Subcutaneous abdominal adipose tissue (tissue), 5 donors: Measurements from ENCODE around the gene CCSER1.
"Not testable (repeated sequence)": the region's sequence is repeated elsewhere in the genome, so short reads cannot be mapped to it uniquely, and the experiment has no call there.

Source experiments
- H3K27ac ChIP-seq: one replicate; pipeline ENCODE4 v1.7.0; 2013; ENCODE audit warnings: low read depth, mild to moderate bottlenecking, inconsistent platforms, low read length, moderate library complexity
- H3K27me3 ChIP-seq, 5 donors: one replicate each; pipeline ENCODE4 v1.7.0; 2013; ENCODE audit warnings: low read length in 5 of 5, inconsistent platforms in 1 of 5; ENCODE audit not compliant: control insufficient read depth in 5 of 5, insufficient read depth in 4 of 5
- H3K36me3 ChIP-seq, 5 donors: one replicate each; pipeline ENCODE4 v1.7.0; 2013; ENCODE audit warnings: low read length in 5 of 5; ENCODE audit not compliant: control insufficient read depth in 5 of 5, insufficient read depth in 5 of 5
- H3K4me1 ChIP-seq, 5 donors: one replicate each; pipeline ENCODE4 v1.7.0; 2013; ENCODE audit warnings: low read length in 5 of 5, mild to moderate bottlenecking in 3 of 5, moderate library complexity in 1 of 5; ENCODE audit not compliant: control insufficient read depth in 5 of 5, insufficient read depth in 5 of 5
- H3K4me3 ChIP-seq, 5 donors: one replicate each; pipeline ENCODE4 v1.7.0; 2013; ENCODE audit warnings: low read length in 5 of 5, low read depth in 1 of 5
- H3K9ac ChIP-seq, 5 donors: one replicate each; pipeline ENCODE4 v1.7.0; 2013; ENCODE audit warnings: low read length in 5 of 5, mild to moderate bottlenecking in 4 of 5, moderate library complexity in 3 of 5
- H3K9me3 ChIP-seq, 5 donors: one replicate each; pipeline ENCODE4 v1.7.0; 2013; ENCODE audit warnings: low read length in 5 of 5; ENCODE audit not compliant: control insufficient read depth in 5 of 5
- donor health status: healthy.
- donor health status: healthy.
- donor health status: healthy.
- donor health status: healthy.
- donor health status: healthy.

The CCSER1 gene

GRCh38 chr4:90445380-90445779, 318.2 kb downstream of the CCSER1 start:
- no peak overlapping the region for H3K27ac ChIP-seq
- no peaks in the 10 kb centered on the region for H3K36me3 ChIP-seq
- no peaks in the 10 kb centered on the region for H3K4me1 ChIP-seq
- no peak overlapping the region for H3K4me3 ChIP-seq
- no peak overlapping the region for H3K9ac ChIP-seq
- peaks cover 0 to 7% (median 0%) of the 10 kb centered on the region in 5 donors for H3K9me3 ChIP-seq
- no peaks in the 10 kb centered on the region for H3K27me3 ChIP-seq

DNA sequence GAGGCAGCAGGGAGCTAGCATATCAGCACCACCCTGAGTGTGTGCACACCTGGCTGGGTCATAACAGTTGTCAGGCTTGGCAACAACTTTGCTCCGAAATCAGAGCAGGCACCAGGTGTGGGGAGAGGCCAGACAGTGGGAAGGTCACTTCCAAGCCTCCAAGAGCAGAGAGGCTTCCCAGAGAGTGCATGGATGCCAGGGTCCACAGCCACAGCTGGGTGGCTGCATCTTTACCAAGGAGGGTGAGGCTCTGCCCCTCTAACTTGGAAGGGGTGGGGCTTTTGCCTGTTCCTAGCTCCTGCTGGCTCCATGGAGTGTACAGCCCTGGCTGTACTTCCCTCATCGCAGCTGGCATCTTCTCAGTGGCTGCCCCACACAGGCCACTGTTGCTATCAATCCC, 322.4 kb downstream of the CCSER1 start:
- no peaks in the 10 kb centered on the region for H3K36me3 ChIP-seq
- no peaks in the 10 kb centered on the region for H3K4me1 ChIP-seq
- H3K9me3 ChIP-seq, result peaks cover 0 to 7% (median 0%) of the 10 kb centered on the region in 5 donors
- no peaks in the 10 kb centered on the region for H3K27me3 ChIP-seq
- no peak overlapping the region for H3K9ac ChIP-seq
- H3K27ac ChIP-seq, result no peak overlapping the region
- H3K4me3 ChIP-seq, result no peak overlapping the region

DNA sequence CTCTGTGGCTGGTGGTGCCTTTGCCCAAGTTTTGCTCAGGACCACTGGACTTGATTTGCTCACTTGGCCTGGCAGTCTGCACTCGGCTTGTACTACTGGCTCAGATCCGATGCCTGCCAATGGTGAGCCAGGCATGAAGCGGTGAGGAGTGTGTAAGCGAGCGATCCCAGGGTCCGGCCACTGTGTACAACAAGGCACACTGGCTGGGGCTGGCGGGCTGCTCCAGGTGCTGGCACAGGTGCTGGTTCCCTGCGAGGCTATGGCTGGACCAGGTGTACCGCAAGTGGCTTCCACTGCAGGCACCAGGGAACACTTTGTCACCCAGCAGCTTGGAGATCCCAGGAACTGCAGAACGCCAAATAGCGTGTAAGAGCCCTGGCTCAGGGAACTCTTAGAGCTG, 329.7 kb downstream of the CCSER1 start:
- Histone ChIP-seq H3K27me3 (no peaks in the 10 kb centered on the region), H3K4me3 (no peak overlapping the region), H3K9ac (no peak overlapping the region), H3K4me1 (no peaks in the 10 kb centered on the region), H3K9me3 (peaks cover 0 to 21% (median 16%) of the 10 kb centered on the region in 5 donors), H3K36me3 (no peaks in the 10 kb centered on the region), H3K27ac (no peak overlapping the region)

- H3K9me3 ChIP-seq, result peaks cover 0 to 21% (median 16%) of the 10 kb centered on the region in 5 donors
- H3K27me3 ChIP-seq, result no peaks in the 10 kb centered on the region
- no peaks in the 10 kb centered on the region for H3K36me3 ChIP-seq
- H3K9ac ChIP-seq, result no peak overlapping the region
- H3K4me1 ChIP-seq, result no peaks in the 10 kb centered on the region
- no peak overlapping the region for H3K4me3 ChIP-seq
- no peak overlapping the region for H3K27ac ChIP-seq
These were observed 330.6 kb downstream of the CCSER1 start for GRCh38 chr4:90457817-90458216.

DNA sequence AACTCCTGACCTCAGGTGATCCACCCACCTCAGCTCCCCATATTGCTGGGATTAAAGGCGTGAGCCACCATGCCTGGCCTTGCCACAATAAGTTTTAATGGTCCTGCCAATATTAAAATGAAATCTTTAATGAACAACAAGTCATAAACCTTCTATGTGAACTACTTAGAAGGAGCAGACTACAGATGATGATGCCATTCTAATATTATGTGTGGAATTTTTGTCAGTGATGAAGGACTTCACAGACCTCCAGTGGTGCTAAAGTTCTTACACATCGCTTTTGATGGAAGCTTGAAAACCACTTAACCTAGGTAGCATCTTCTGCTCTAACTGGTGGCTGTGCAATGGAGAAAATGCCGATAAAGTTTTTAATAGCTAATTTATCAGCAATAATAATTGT, 331.4 kb downstream of the CCSER1 start:
- no peak overlapping the region for H3K9ac ChIP-seq
- H3K36me3 ChIP-seq, result no peaks in the 10 kb centered on the region
- H3K27ac ChIP-seq, result no peak overlapping the region
- H3K4me1 ChIP-seq, result no peaks in the 10 kb centered on the region
- no peaks in the 10 kb centered on the region for H3K27me3 ChIP-seq
- no peak overlapping the region for H3K4me3 ChIP-seq
- H3K9me3 ChIP-seq, result peaks cover 0 to 21% (median 16%) of the 10 kb centered on the region in 5 donors

GRCh38 chr4:90474484-90474883, 347.3 kb downstream of the CCSER1 start:
- no peak overlapping the region for H3K9ac ChIP-seq
- no peaks in the 10 kb centered on the region for H3K36me3 ChIP-seq
- no peak overlapping the region for H3K4me3 ChIP-seq
- H3K27ac ChIP-seq, result no peak overlapping the region
- no peaks in the 10 kb centered on the region for H3K27me3 ChIP-seq
- H3K9me3 ChIP-seq, result peaks cover 0 to 1% (median 0%) of the 10 kb centered on the region in 5 donors
- no peaks in the 10 kb centered on the region for H3K4me1 ChIP-seq

DNA sequence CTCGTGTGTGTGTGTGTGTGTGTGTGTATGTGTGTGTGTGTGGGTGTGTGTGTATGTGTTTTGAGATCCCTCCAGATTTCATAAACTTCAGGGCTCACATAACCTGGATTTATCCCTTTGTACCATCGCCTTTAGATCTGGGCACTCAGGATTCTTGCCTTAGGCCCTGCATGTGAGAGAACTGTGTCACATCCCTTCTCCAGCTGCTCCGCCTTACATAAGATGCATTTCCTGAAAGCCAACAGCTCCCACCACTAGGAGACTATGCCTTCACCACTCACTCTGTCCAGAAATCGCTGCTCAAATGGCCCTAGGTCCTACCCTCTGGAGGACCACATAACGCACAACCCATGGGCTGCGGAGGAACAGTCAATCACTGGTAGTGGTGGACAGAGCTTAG, 348.8 kb downstream of the CCSER1 start:
- no peaks in the 10 kb centered on the region for H3K27me3 ChIP-seq
- no peaks in the 10 kb centered on the region for H3K4me1 ChIP-seq
- H3K27ac ChIP-seq, result no peak overlapping the region
- no peak overlapping the region for H3K4me3 ChIP-seq
- H3K9ac ChIP-seq, result no peak overlapping the region
- H3K36me3 ChIP-seq, result no peaks in the 10 kb centered on the region
- peaks cover 0 to 2% (median 0%) of the 10 kb centered on the region in 5 donors for H3K9me3 ChIP-seq

- Histone ChIP-seq H3K4me3 (no peak overlapping the region), H3K9ac (no peak overlapping the region), H3K9me3 (peaks cover 0 to 2% (median 0%) of the 10 kb centered on the region in 5 donors), H3K4me1 (no peaks in the 10 kb centered on the region), H3K27ac (no peak overlapping the region), H3K36me3 (no peaks in the 10 kb centered on the region), H3K27me3 (no peaks in the 10 kb centered on the region)
These were observed 349.4 kb downstream of the CCSER1 start for GRCh38 chr4:90476586-90476985.

GRCh38 chr4:90484894-90485293, 357.7 kb downstream of the CCSER1 start:
- H3K9ac ChIP-seq, H3K4me1 ChIP-seq: not testable (repeated sequence)

GRCh38 chr4:90486346-90486745, 359.2 kb downstream of the CCSER1 start:
- H3K9ac ChIP-seq, result no peak overlapping the region
- H3K4me1 ChIP-seq, result no peaks in the 10 kb centered on the region
- no peaks in the 10 kb centered on the region for H3K36me3 ChIP-seq
- H3K27me3 ChIP-seq, result no peaks in the 10 kb centered on the region
- H3K4me3 ChIP-seq, result no peak overlapping the region
- H3K27ac ChIP-seq, result no peak overlapping the region
- H3K9me3 ChIP-seq, result no peaks in the 10 kb centered on the region

More at GRCh38 chr4:90484894-90485293, 357.7 kb downstream of the CCSER1 start:
- not testable (repeated sequence) for H3K4me3 ChIP-seq, H3K27ac ChIP-seq, H3K9me3 ChIP-seq, H3K36me3 ChIP-seq, H3K27me3 ChIP-seq

DNA sequence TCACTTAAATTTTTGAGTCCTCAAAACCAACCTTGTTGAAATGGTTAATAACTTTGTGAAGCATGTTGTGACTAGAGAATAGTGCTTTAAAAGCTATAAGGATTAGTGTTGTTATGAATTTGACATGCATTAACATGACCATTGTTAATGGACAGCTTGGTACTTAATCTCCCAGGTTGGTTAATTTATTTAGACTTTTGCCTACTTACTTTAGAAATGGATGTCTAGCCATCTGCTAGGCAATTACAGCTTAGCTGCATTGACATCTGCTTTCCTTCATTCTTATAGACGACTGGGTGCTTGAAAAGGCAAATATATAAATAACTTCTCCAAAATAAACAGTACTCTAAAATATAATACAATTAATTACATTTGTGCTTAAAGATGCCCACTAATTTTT, 368.0 kb downstream of the CCSER1 start:
- H3K4me1 ChIP-seq, result no peaks in the 10 kb centered on the region
- H3K9me3 ChIP-seq, result no peaks in the 10 kb centered on the region
- H3K36me3 ChIP-seq, result no peaks in the 10 kb centered on the region
- H3K27me3 ChIP-seq, result no peaks in the 10 kb centered on the region
- H3K4me3 ChIP-seq, result no peak overlapping the region
- no peak overlapping the region for H3K27ac ChIP-seq
- H3K9ac ChIP-seq, result no peak overlapping the region
